PC-9 (cell line): ENCODE results near the gene TMEM116. TPM values are rescaled to one million over a fixed set of nuclear protein-coding genes. Genes with fewer than 3 reads are reported as not detected.
A peak's percentile ranks its signal among the peaks of the same experiment; 100 is the strongest.

Experiments used
- BruUV-seq: library from RNA; stranded (reverse); fragments of 400-500 nt; replicated peaks from 2 replicates; lab custom pipeline; 2021; lab: Mats Ljungman, UMichigan
- CTCF ChIA-PET: fragments of 300-600 bp; sonication (Branson Sonifier 250); formaldehyde crosslinking; loops from one replicate; lab custom pipeline; 2022; ENCODE audit warnings: antibody characterized with exemption; lab: Charles Lee
- POLR2A ChIA-PET: fragments of 300-600 bp; sonication (Branson Sonifier 250); formaldehyde crosslinking; loops from one replicate; lab custom pipeline; 2022; ENCODE audit warnings: antibody characterized with exemption; ENCODE audit not compliant: unreplicated experiment; lab: Charles Lee
- DNase-seq, 2 experiments: peaks; one replicate each; pipeline versions ENCODE4 v3.0.0 to v3.0.0-alpha.2; 2015 to 2022; ENCODE audit warnings: mixed read lengths in 1 of 2
- H2AFZ ChIP-seq: fragments of 200-600 bp; sonication (generic); 2 replicates; pipeline ENCODE4 v1.8.1; 2017; ENCODE audit warnings: antibody characterized with exemption
- H3F3A ChIP-seq: fragments of 200-600 bp; sonication (generic); 2 replicates; pipeline ENCODE4 v1.8.1; 2017; ENCODE audit warnings: antibody characterized with exemption, mild to moderate bottlenecking, low read depth; ENCODE audit not compliant: insufficient read depth
- H3K27ac ChIP-seq: fragments of 200-600 bp; sonication (generic); 2 replicates; pipeline ENCODE4 v1.6.1; 2016; ENCODE audit warnings: mixed run types
- H3K27me3 ChIP-seq: fragments of 200-600 bp; sonication (generic); 2 replicates; pipeline ENCODE4 v1.6.1; 2016; ENCODE audit warnings: low read depth, mixed run types; ENCODE audit not compliant: insufficient read depth
- H3K36me3 ChIP-seq: fragments of 200-600 bp; sonication (generic); 2 replicates; pipeline ENCODE4 v1.6.1; 2016; ENCODE audit warnings: low read depth, mixed run types
- H3K4me1 ChIP-seq: fragments of 200-600 bp; sonication (generic); replicated peaks from 2 replicates; pipeline ENCODE4 v1.6.1; 2016; ENCODE audit warnings: mixed run types; ENCODE audit not compliant: insufficient read depth
- H3K4me2 ChIP-seq: fragments of 200-600 bp; sonication (generic); 2 replicates; pipeline ENCODE4 v1.6.1; 2017; ENCODE audit warnings: mixed run types
- H3K4me3 ChIP-seq: fragments of 200-600 bp; sonication (generic); 2 replicates; pipeline ENCODE4 v1.6.1; 2016; ENCODE audit warnings: mixed run types
- H3K79me2 ChIP-seq: fragments of 200-600 bp; sonication (generic); 2 replicates; pipeline ENCODE4 v1.6.1; 2017; ENCODE audit warnings: low read depth, mixed run types
- H3K9me2 ChIP-seq: fragments of 200-600 bp; sonication (generic); 2 replicates; pipeline ENCODE4 v1.8.1; 2017; ENCODE audit warnings: mild to moderate bottlenecking; ENCODE audit not compliant: insufficient read depth
- H3K9me3 ChIP-seq: fragments of 200-600 bp; sonication (generic); 2 replicates; pipeline ENCODE4 v1.8.1; 2016; ENCODE audit warnings: low read depth; ENCODE audit not compliant: insufficient read depth
- H4K20me1 ChIP-seq: fragments of 200-600 bp; sonication (generic); 2 replicates; pipeline ENCODE4 v1.8.1; 2017; ENCODE audit not compliant: insufficient read depth
- CTCF ChIP-seq: fragments of 200-600 bp; sonication (generic); conservative IDR thresholded peaks from 2 replicates; pipeline ENCODE4 v1.6.1; 2017; ENCODE audit warnings: mixed run types, antibody characterized with exemption, mild to moderate bottlenecking, moderate library complexity
- EZH2 ChIP-seq: fragments of 200-600 bp; sonication (generic); IDR thresholded peaks from 2 replicates; pipeline ENCODE4 v1.8.0; 2017; ENCODE audit warnings: antibody characterized with exemption, low read depth
- intact Hi-C: fragments of 100-400 bp; cut with micrococcal nuclease; formaldehyde crosslinking; loops from one replicate; pipeline ENCODE4 v1.10.0; 2022; ENCODE audit not compliant: unreplicated experiment
- total RNA-seq: library from RNA; stranded (reverse); gene quantifications from 2 replicates; pipeline ENCODE4 v1.2.3, GENCODE V29; 2021

The TMEM116 gene
- total RNA-seq, 1 experiment from 2014 or later, result 21.9 TPM

GRCh38 chr12:111976291-111976690, 36.7 kb downstream of the TMEM116 start:
- no peak overlapping the region for H3K4me3 ChIP-seq
- H2AFZ ChIP-seq, result no peak overlapping the region
- H3K9me2 ChIP-seq, result no peaks in the 10 kb centered on the region
- intact Hi-C loops, result no loop called here
- H3F3A ChIP-seq, result no peaks in the 10 kb centered on the region; the same call in none of the 2 replicates
- no peaks in the 10 kb centered on the region; the same call in 1 of the 2 replicates for H3K79me2 ChIP-seq
- ChIA-PET CTCF (no interaction called here), POLR2A (interaction anchor here (0.8 kb wide), 1 partner anchor 36 kb away, joined by 4 read pairs; the partner anchor contains the start of gene TMEM116)
- H4K20me1 ChIP-seq, result no peaks in the 10 kb centered on the region
- no peaks in the 10 kb centered on the region for H3K36me3 ChIP-seq
- no TSS peak for BruUV-seq
- peaks cover 7% of the 10 kb centered on the region for H3K4me1 ChIP-seq
- no peak for DNase-seq
- H3K27ac ChIP-seq, result peak overlapping the region; percentile 22; the same call in 1 of the 2 replicates
- no peak overlapping the region for H3K4me2 ChIP-seq
- no peaks in the 10 kb centered on the region for H3K9me3 ChIP-seq
- TF ChIP-seq CTCF (no peak), EZH2 (no peak)
- no peaks in the 10 kb centered on the region for H3K27me3 ChIP-seq

GRCh38 chr12:111975161-111975931, 37.6 kb downstream of the TMEM116 start:
- no TSS peak for BruUV-seq
- POLR2A ChIA-PET, result no interaction called here

GRCh38 chr12:111971800-111972199, 41.2 kb downstream of the TMEM116 start:
- Histone ChIP-seq H3K9me2 (no peaks in the 10 kb centered on the region), H2AFZ (no peak overlapping the region), H4K20me1 (no peaks in the 10 kb centered on the region), H3K79me2 (no peaks in the 10 kb centered on the region; the same call in 1 of the 2 replicates), H3K4me3 (no peak overlapping the region), H3K4me1 (peaks cover 5% of the 10 kb centered on the region), H3K36me3 (no peaks in the 10 kb centered on the region), H3K9me3 (0 out of 2 replicates have a peak, but pooled peaks cover 6% of the 10 kb centered on the region), H3K27me3 (no peaks in the 10 kb centered on the region), H3K4me2 (no peak overlapping the region), H3K27ac (no peak overlapping the region), H3F3A (no peaks in the 10 kb centered on the region; the same call in none of the 2 replicates)
- BruUV-seq, result no TSS peak
- ChIA-PET POLR2A (no interaction called here), CTCF (no interaction called here)
- no peak for DNase-seq
- TF ChIP-seq EZH2 (no peak), CTCF (no peak)
- intact Hi-C loops, result no loop called here

More at GRCh38 chr12:111975161-111975931, 37.6 kb downstream of the TMEM116 start:
- H3F3A ChIP-seq, result no peaks in the 10 kb centered on the region; the same call in none of the 2 replicates
- intact Hi-C loops, result no loop called here
- no peak for DNase-seq
- no peak overlapping the region for H3K4me3 ChIP-seq
- no peaks in the 10 kb centered on the region; the same call in 1 of the 2 replicates for H3K79me2 ChIP-seq
- H3K4me2 ChIP-seq, result no peak overlapping the region
- H2AFZ ChIP-seq, result no peak overlapping the region
- TF ChIP-seq EZH2 (no peak), CTCF (no peak)
- peaks cover 7% of the 10 kb centered on the region for H3K4me1 ChIP-seq
- no peaks in the 10 kb centered on the region for H3K36me3 ChIP-seq
- H3K27me3 ChIP-seq, result no peaks in the 10 kb centered on the region
- no peaks in the 10 kb centered on the region for H3K9me2 ChIP-seq
- no peaks in the 10 kb centered on the region for H4K20me1 ChIP-seq
- CTCF ChIA-PET, result interaction anchor here (0.7 kb wide), 1 partner anchor 14 kb away, joined by 4 read pairs; no protein-coding TSS in a partner anchor
- H3K27ac ChIP-seq, result no peak overlapping the region
- H3K9me3 ChIP-seq, result 0 out of 2 replicates have a peak, but pooled peaks cover 6% of the 10 kb centered on the region
